Cardiac muscle cell (in vitro differentiated cells and primary cell): ENCODE data around the gene STAB2. TPM values are rescaled to one million over a fixed set of nuclear protein-coding genes. Genes with fewer than 3 reads are reported as not detected.

ENCODE experiments used
- DNase-seq, 2 donors: peaks; one replicate each; pipeline versions ENCODE4 v3.0.0 to v3.0.0-alpha.2; 2010 to 2017; ENCODE audit warnings: low read depth in 1 of 2, low spot score in 1 of 2
- H3K27ac ChIP-seq: fragments of 200-600 bp; sonication (generic); 2 replicates; pipeline ENCODE4 v1.5.1; 2016
- H3K27me3 ChIP-seq: fragments of 200-600 bp; sonication (generic); 2 replicates; pipeline ENCODE4 v1.6.0; 2016; ENCODE audit warnings: control low read depth
- H3K36me3 ChIP-seq: fragments of 200-600 bp; sonication (generic); 2 replicates; pipeline ENCODE4 v1.5.1; 2016; ENCODE audit warnings: control low read depth
- H3K4me1 ChIP-seq: fragments of 200-600 bp; sonication (generic); 2 replicates; pipeline ENCODE4 v1.8.1; 2017; ENCODE audit warnings: low read depth, mild to moderate bottlenecking, mixed run types
- H3K4me3 ChIP-seq: fragments of 200-600 bp; sonication (generic); 2 replicates; pipeline ENCODE4 v1.5.1; 2016; ENCODE audit warnings: mild to moderate bottlenecking
- H3K9me3 ChIP-seq: fragments of 200-600 bp; sonication (generic); 2 replicates; pipeline ENCODE4 v1.5.1; 2017; ENCODE audit warnings: low read depth, mild to moderate bottlenecking, control low read depth
- CTCF ChIP-seq: IDR thresholded peaks from 2 replicates; pipeline ENCODE4 v1.5.1; 2012; ENCODE audit warnings: low read depth, mild to moderate bottlenecking, low read length
- polyA plus RNA-seq: library from polyadenylated mRNA; unstranded; fragments of >200 nt; fragmentation: Nextera tagmentation; extraction: Ambion mirVana; gene quantifications from 2 replicates; pipeline ENCODE4 v1.2.1, GENCODE V29; 2016
- total RNA-seq: library from RNA; depleted of rRNA; stranded (reverse); fragments of >200 nt; gene quantifications from 2 replicates; pipeline ENCODE4 v1.2.3, GENCODE V29; 2016

The STAB2 gene
- total and polyA plus RNA-seq, 2 experiments from 2014 or later, result 0.03 TPM; not detected in 1

- peak in 1 of 2 donors; percentile 37 for DNase-seq
- no peak overlapping the region for H3K27ac ChIP-seq
- no peak for TF ChIP-seq CTCF
- no peaks in the 10 kb centered on the region for H3K27me3 ChIP-seq
- H3K4me1 ChIP-seq, result no peaks in the 10 kb centered on the region
- H3K9me3 ChIP-seq, result no peaks in the 10 kb centered on the region
- H3K4me3 ChIP-seq, result no peak overlapping the region
- H3K36me3 ChIP-seq, result no peaks in the 10 kb centered on the region
These were observed 155.4 kb downstream of the STAB2 start for GRCh38 chr12:103742349-103742932.

- no peaks in the 10 kb centered on the region for H3K4me1 ChIP-seq
- H3K36me3 ChIP-seq, result no peaks in the 10 kb centered on the region
- H3K4me3 ChIP-seq, result no peak overlapping the region
- no peaks in the 10 kb centered on the region for H3K9me3 ChIP-seq
- no peaks in the 10 kb centered on the region for H3K27me3 ChIP-seq
- H3K27ac ChIP-seq, result no peak overlapping the region
- no peak for TF ChIP-seq CTCF
- no peak for DNase-seq
These were observed 156.7 kb downstream of the STAB2 start for GRCh38 chr12:103743788-103744187.

- no peak for TF ChIP-seq CTCF
- H3K36me3 ChIP-seq, result no peaks in the 10 kb centered on the region
- DNase-seq, result peak; percentile 5 to 15
- H3K27me3 ChIP-seq, result no peaks in the 10 kb centered on the region
- no peak overlapping the region for H3K4me3 ChIP-seq
- no peaks in the 10 kb centered on the region for H3K4me1 ChIP-seq
- no peak overlapping the region for H3K27ac ChIP-seq
- no peaks in the 10 kb centered on the region for H3K9me3 ChIP-seq
These were observed 158.9 kb downstream of the STAB2 start for GRCh38 chr12:103745962-103746361.

GRCh38 chr12:103748002-103748401 lies 160.9 kb downstream of the STAB2 start:
- no peak for DNase-seq
- H3K36me3 ChIP-seq, result no peaks in the 10 kb centered on the region
- H3K27ac ChIP-seq, result no peak overlapping the region
- H3K4me3 ChIP-seq, result no peak overlapping the region
- no peaks in the 10 kb centered on the region for H3K4me1 ChIP-seq
- TF ChIP-seq CTCF, result no peak
- H3K27me3 ChIP-seq, result no peaks in the 10 kb centered on the region
- H3K9me3 ChIP-seq, result no peaks in the 10 kb centered on the region

- no peak for TF ChIP-seq CTCF
These were observed 161.8 kb downstream of the STAB2 start for GRCh38 chr12:103748875-103749274.

More at GRCh38 chr12:103748875-103749274, 161.8 kb downstream of the STAB2 start:
- Histone ChIP-seq H3K9me3 (no peaks in the 10 kb centered on the region), H3K4me1 (no peaks in the 10 kb centered on the region), H3K27me3 (no peaks in the 10 kb centered on the region), H3K4me3 (no peak overlapping the region), H3K27ac (no peak overlapping the region), H3K36me3 (no peaks in the 10 kb centered on the region)
- DNase-seq, result no peak
